ENCODE measurements around the gene TSPAN4. TPM values are rescaled to one million over a fixed set of nuclear protein-coding genes. Genes with fewer than 3 reads are reported as not detected.

TSPAN4 gene
- total and polyA plus RNA-seq, 10 of the 15 experiments (the other 5 are each of a cell fraction or from before 2014, with no cell fraction given): 0.37 to 14.0 (median 8.5) TPM; not detected in 1

GRCh38 chr11:871472-871871 lies 28.8 kb downstream of the TSPAN4 start:
- H3K79me2 ChIP-seq (ENCODE audit: control insufficient read depth, insufficient read depth, low read length): no peaks in the 10 kb centered on the region
- BruUV-seq (replicated peaks): no TSS peak
- H3K4me1 ChIP-seq (ENCODE audit: control insufficient read depth, insufficient read depth, low read length): no peaks in the 10 kb centered on the region
- H3K4me2 ChIP-seq (ENCODE audit: control insufficient read depth, insufficient read depth): no peak overlapping the region
- SMC1A ChIA-PET (ENCODE audit: uncharacterized antibody, unreplicated experiment): no interaction called here
- intact Hi-C loops (cut with micrococcal nuclease; ENCODE audit: unreplicated experiment) (no loop called here), in situ Hi-C loops (cut with MboI) (no loop called here)
- FAIRE-seq (no peak), ATAC-seq (no peak), DNase-seq (ENCODE audit: low read depth, low spot score) (no peak)
- RAD21 ChIA-PET (ENCODE audit: unreplicated experiment): no interaction called here
- H3K36me3 ChIP-seq (ENCODE audit: control insufficient read depth in 2 of 2, insufficient read depth in 2 of 2, low read length in 1 of 2): no peaks in the 10 kb centered on the region; a peak in 1 of 4 replicates
- H4K20me1 ChIP-seq (ENCODE audit: control insufficient read depth, insufficient read depth): no peaks in the 10 kb centered on the region
- no peak overlapping the region for H3K9ac ChIP-seq (ENCODE audit: control insufficient read depth, insufficient read depth, low read length)
- no peaks in the 10 kb centered on the region for H3K27me3 ChIP-seq (replicated peaks in 1 of 2; ENCODE audit: control insufficient read depth in 2 of 2, insufficient read depth in 2 of 2, low read length in 1 of 2)
- no peaks in the 10 kb centered on the region for H3K9me3 ChIP-seq (replicated peaks; ENCODE audit: control insufficient read depth, insufficient read depth, low read length)
- POLR2A ChIA-PET: no interaction called here
- CTCF ChIA-PET: no interaction called here
- WGBS (ENCODE audit: insufficient coverage, insufficient replicate concordance, low lambda C conversion rate, missing lambda C conversion rate): 67% methylated on average over 9 of the region's 9 CpGs
- no peak overlapping the region for H3K4me3 ChIP-seq
- no peak overlapping the region for H3K27ac ChIP-seq (ENCODE audit: control insufficient read depth, insufficient read depth)
- no peak overlapping the region for H2AFZ ChIP-seq (ENCODE audit: control insufficient read depth, low read depth, low read length)
- TF ChIP-seq ZBTB4 (CRISPR knock-in tag; IDR thresholded peaks at IDR 0.05) (no peak), ZNF207 (IDR thresholded peaks at IDR 0.05; ENCODE audit: borderline replicate concordance) (no peak), SIN3A (IDR thresholded peaks at IDR 0.05; ENCODE audit: low read depth, low read length) (no peak), PAX5 (IDR thresholded peaks at IDR 0.05; ENCODE audit: borderline replicate concordance, low read depth, low read length) (no peak), NFYB (IDR thresholded peaks at IDR 0.05; ENCODE audit: insufficient read depth, low read depth, low read length) (no peak), NR2F1 (conservative IDR thresholded peaks at IDR 0.05) (no peak), NR2C1 (IDR thresholded peaks at IDR 0.05) (no peak), RBBP5 (conservative IDR thresholded peaks at IDR 0.05) (no peak), SMC3 (IDR thresholded peaks at IDR 0.05; ENCODE audit: borderline replicate concordance, low read length) (no peak), TAF1 (IDR thresholded peaks at IDR 0.05; ENCODE audit: borderline replicate concordance, low read depth, low read length) (no peak), CREB1 (IDR thresholded peaks at IDR 0.05; ENCODE audit: low read depth) (no peak), PBX3 (IDR thresholded peaks at IDR 0.05; ENCODE audit: insufficient replicate concordance, low read depth, low read length) (no peak), SMAD1 (IDR thresholded peaks at IDR 0.05; ENCODE audit: low read depth, partially characterized antibody) (no peak), SREBF1 (IDR thresholded peaks at IDR 0.05; ENCODE audit: low read length) (no peak), STAT3 (IDR thresholded peaks at IDR 0.05; ENCODE audit: low read depth, low read length) (no peak)
- TF ChIP-seq, protein P1, sequence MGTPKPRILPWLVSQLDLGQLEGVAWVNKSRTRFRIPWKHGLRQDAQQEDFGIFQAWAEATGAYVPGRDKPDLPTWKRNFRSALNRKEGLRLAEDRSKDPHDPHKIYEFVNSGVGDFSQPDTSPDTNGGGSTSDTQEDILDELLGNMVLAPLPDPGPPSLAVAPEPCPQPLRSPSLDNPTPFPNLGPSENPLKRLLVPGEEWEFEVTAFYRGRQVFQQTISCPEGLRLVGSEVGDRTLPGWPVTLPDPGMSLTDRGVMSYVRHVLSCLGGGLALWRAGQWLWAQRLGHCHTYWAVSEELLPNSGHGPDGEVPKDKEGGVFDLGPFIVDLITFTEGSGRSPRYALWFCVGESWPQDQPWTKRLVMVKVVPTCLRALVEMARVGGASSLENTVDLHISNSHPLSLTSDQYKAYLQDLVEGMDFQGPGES (IDR thresholded peaks at IDR 0.05): no peak
- TF ChIP-seq, protein P2, sequence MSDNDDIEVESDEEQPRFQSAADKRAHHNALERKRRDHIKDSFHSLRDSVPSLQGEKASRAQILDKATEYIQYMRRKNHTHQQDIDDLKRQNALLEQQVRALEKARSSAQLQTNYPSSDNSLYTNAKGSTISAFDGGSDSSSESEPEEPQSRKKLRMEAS (IDR thresholded peaks at IDR 0.05; ENCODE audit: low read depth, low read length): no peak
